Activated T-cell treated with anti-CD3 and anti-CD28 coated beads, Interleukin-2, amount 50 U/mL, for 48 hours (primary cell): ENCODE results near the gene EHD4.
A peak's percentile ranks its signal among the peaks of the same experiment; 100 is the strongest.

ENCODE experiments used
- DNase-seq, 2 experiments: peaks; one replicate each; pipeline ENCODE4 v3.0.0-alpha.2; 2020

The EHD4 gene

GRCh38 chr15:41876007-41876406 lies 96.3 kb downstream of the EHD4 start:
- DNase-seq: no peak

- no peak for DNase-seq
These were observed 97.6 kb downstream of the EHD4 start for GRCh38 chr15:41874736-41875135.

- no peak for DNase-seq
These were observed 98.6 kb downstream of the EHD4 start for GRCh38 chr15:41873711-41874110.

DNA sequence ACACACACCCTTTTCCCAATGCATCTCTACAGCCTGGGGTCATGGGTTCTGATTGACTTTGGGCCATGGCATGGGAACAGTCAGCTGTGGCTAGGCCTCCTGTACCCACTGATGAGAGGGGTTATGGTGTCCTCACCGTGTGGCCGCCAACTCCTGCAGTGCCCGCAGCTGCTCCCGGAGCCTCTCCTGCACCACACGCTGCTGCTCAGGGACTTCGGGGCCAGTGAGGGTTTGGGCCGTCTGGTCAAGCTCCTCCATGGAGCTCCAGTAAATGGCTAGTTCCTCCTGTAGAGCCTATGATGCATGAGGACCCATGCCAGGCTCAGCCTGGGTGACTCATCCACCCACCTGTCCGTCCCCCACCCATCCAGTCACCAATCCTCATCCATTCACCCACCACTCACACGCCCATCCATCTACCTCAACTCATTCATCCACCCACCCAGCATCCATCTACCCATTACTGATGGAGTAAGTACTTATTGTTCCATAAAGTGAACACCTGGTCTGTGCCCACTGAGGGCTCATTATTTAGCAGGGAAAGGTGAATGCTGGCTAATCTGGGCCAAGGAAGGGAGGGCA lies 100.1 kb downstream of the EHD4 start:
- DNase-seq: no peak

DNA sequence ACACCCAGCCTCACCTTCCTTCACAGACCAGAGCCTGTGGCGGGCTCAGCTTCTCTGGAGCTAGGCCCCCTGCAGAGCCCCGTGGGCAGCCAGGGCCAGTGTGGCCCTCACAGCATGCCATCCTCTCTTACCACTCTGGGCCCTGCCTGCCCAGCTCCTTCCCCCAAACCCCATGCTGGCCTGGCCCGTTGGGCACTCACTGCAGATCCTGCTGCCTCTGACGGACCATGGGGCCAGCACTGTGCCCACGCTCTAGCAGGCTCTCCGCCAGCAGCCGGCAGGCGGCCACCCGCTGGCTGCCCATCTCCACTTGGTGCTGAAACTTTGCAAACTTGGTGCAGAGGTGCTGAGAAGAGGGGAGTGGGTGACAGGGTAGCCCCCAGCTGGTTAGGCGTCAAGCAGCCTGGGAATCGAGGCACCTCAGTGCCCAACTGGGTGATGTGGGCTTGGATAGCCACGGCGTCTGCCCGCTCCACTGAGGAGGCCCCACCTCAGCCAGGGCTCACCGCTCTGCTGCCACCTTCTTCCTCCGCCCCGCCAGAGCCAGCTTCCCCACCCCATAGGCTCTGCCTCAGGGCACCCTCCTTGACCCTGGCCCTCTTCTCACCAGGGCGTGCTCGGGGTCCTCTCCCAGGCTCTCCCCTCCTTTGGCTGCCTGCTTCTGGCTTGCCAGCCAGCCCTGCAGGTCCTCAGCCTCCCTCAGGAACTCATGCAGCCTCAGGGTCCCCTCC lies 101.0 kb downstream of the EHD4 start:
- DNase-seq: no peak

DNA sequence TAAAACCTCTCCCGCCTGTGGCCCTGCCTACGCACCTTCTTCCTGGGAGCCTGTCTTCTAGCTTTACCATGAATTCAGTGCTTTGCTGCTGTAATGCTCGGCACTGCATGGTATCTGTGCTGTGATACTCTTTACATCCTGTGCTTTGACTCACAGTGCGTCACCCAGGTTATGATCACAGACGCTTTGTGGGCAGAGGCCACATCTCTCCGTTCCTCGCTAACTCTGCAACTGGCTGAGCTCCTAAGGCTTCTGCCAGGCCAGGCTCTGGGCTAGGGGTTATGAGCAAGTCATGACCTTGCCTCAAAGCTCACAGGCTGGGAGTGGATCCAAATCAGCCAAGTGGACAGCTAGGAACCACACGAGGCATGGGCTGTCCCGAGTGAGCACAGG lies 101.7 kb downstream of the EHD4 start:
- peak; percentile 76 to 81 for DNase-seq

- no peak for DNase-seq
These were observed 102.3 kb downstream of the EHD4 start for GRCh38 chr15:41869770-41870688.

DNA sequence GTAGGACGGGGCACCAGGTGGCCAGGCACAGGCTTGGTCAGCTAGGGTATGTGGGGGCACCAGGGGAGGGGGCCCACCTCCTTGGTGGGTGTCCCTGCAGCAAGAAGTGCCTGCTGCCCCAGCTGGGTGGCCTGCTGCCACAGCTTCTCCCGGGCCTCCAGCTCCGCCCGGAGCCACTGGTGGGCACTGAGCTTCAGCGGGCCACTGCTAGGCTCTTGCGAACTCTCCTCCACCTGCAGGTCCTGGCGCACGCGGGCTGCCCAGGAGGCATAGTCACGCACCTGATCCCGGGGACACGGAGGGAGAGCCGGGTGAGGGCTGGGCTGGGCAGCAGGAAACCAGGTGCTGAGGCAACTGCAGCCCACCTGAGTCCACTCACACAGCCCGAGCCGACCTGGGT lies 104.0 kb downstream of the EHD4 start:
- no peak for DNase-seq

DNA sequence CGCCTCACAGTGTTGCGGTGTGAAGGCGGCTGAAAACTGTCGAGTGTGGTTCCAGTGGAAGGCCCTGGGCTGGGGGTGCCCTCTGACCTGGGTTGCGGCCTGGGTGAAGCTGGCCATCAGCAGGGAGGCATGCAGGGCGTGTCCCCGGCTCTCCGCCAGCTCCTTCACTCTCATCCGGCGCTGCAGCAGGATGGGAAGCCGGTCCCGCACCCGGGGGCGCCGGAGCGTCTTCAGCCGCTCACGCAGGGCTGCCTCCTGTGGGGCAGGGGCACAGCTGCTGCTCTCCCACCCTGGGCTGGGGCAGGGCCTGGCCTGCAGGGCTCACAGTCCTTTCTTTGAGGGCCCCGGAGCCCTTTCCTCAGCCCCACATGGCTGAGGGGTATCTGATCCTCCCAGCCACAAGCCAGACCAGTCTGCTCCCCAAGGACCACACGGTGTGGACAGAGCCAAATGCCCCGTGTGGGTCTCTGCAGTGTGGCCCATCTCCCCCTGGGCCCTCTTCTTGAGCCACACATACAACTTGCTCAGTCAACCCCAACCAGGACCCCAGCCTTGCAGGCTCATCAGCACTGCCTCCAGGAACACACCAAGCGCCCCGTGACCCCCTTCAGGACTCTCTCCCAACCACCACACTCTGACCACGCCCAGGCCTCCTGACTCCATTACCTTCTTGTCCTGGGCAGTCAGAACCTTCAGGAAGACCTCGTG lies 105.3 kb downstream of the EHD4 start:
- no peak for DNase-seq

GRCh38 chr15:41866263-41866703 lies 106.1 kb downstream of the EHD4 start:
- DNase-seq: no peak

GRCh38 chr15:41865490-41866055 lies 106.8 kb downstream of the EHD4 start:
- no peak for DNase-seq

DNA sequence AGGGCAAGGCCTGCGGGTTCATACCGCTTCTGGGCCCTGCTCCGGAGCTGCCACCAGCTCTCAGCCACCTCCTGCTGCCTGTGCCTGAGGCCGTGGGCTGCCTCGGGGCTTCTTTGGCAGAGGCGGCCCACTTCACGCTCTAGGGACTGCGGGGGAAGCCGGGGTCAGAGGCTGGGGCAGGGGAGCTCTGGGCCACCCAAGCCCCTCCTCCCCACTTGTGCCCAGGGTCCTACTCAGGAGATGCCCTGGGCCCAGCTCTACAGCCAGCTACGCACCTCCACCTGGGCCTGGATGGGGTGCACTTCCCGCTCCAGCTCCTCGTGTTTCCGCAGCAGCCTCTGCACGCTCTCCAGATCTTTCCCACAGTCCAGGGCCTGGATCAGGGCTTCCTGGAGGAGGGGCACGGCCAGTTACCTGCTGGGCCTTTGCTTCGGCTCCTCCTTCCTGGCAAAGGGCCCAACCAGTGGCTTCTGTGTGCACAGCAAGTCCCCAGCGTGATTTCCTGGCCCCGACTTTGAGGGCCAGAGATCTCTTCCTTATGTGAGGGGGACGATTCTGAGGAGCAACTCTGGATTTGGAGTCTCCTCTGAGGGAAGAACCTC lies 109.7 kb downstream of the EHD4 start:
- DNase-seq: no peak

- DNase-seq: no peak
These were observed 110.5 kb downstream of the EHD4 start for GRCh38 chr15:41861736-41862356.

DNA sequence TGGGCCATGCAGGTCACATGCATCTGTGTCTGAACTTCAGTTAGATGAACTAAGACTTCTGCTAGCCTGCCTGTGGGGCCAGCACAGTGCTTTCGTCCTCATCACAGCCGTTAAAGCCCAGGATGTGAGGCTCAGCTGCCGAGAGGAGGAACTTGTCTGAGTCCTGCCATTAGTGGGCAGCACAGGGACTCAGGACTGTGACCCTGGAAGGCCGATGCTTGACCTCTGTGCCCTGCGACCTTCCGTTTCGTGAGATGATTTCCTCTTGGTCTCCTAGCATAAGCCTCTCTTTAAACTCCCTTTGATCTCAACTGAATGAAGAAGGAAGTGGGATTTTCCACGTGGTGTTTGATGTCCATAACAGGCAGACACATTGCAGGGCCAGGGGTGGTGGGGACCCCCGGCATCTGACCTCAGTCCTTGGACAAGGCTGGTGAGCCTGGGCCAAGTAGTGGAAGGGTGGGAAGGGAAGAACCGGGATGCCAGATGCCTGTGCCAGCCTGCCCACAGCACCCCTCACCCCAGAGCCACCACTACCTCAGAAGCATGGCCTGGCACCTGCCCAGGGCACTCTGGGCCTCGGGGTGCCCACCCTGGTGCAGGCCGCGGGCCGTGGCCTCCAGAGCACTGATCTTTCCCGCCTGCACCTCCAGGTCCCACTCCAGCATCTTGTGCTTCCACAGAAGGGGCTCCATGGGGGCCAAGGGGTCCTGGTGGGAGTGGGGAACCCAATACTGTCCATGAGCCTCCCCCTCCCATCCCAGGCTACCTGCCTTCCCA lies 112.1 kb downstream of the EHD4 start:
- DNase-seq: no peak

- DNase-seq: no peak
These were observed 113.6 kb downstream of the EHD4 start for GRCh38 chr15:41858756-41859155.

DNA sequence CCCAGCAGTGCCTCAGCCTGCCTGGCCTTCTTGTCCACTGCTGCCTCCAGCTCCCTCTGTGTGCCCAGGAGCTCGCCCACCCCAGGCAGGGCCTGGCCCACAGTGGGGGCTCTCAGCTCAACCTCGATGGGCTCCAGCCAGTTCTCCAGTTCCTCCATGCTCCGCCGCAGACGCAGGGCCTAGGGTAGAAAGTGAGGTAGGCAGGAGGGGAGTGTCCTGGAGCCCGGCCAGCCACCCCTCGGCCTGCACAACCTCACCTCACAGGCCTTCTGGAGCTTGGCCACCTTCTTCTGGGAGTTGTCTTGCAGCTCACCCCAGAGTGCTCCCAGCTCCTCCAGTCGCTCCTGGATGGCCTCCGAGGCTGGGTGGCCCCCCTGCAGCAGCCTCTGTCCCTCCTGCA lies 115.0 kb downstream of the EHD4 start:
- DNase-seq: no peak

- DNase-seq: no peak
These were observed 115.6 kb downstream of the EHD4 start for GRCh38 chr15:41856716-41857115.

DNA sequence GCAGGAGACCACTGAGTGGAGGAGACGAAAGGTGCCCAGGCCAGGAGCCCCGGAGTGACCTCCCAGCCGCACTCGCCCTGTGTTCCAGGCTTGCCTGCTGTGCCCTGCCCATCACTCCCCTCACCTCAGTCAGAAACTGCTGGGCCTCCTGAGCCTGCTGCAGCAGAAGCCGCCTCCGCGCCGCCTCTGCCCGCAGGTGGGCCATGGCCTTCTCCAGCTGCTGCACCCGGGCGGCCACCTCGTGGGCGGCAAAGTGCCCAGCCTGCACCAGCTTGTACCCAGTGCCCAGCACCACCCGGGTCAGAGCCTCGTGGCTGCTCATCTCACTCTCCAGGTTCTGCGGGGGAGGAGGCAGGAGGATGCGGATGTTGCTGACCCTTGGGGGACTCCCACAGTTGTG lies 116.1 kb downstream of the EHD4 start:
- DNase-seq: no peak

DNA sequence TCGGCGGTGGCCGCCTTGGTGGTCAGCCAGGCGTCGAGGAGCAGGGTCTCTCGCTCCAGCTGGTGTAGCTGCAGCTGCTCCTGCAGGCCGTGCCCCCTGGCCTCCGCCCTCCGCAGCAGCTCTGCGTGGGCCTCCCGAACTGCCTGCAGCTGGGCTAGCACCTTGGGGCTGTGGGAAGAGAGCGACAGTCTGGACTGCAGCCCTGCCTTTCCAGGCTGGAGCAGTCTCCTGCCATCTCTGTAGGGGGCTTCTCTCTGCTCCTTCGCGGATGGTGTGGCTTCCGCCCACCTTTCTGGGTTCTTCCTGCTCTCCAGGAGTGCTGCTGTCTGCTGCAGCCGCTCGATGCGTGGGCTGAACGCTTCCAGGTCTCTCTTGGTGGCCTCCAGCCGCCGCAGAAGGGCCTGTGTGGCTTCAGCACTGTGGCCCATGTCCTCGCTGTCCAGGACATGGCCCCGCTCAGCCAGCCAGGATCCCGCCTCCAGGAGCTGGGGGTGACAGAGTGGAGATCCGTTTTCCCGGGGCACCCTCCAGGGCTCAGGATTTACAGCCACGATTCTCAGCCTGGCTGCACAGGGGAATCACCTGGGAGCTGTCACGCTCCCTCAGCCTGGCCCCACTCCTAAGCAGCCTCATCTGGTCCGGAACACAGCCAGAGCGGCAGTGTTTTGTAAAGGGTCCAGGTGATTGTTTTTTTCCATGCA lies 116.9 kb downstream of the EHD4 start:
- no peak for DNase-seq

- DNase-seq: no peak
These were observed 117.9 kb downstream of the EHD4 start for GRCh38 chr15:41854443-41854842.
